KMS-11 (cell line): ENCODE data around the gene REN.

Experiments
- H2AFZ ChIP-seq: fragments of 200-600 bp; sonication (generic); 2 replicates; pipeline ENCODE4 v1.6.1; 2016; ENCODE audit warnings: antibody characterized with exemption, mixed run types, low read depth
- H3K27ac ChIP-seq: fragments of 200-600 bp; sonication (generic); 2 replicates; pipeline ENCODE4 v1.6.1; 2016; ENCODE audit warnings: mild to moderate bottlenecking, mixed run types
- H3K27me3 ChIP-seq: fragments of 200-600 bp; sonication (generic); 2 replicates; pipeline ENCODE4 v1.6.1; 2017; ENCODE audit warnings: mild to moderate bottlenecking, low read depth, mixed run types, moderate library complexity; ENCODE audit not compliant: insufficient read depth
- H3K36me3 ChIP-seq: fragments of 200-600 bp; sonication (generic); 2 replicates; pipeline ENCODE4 v1.6.1; 2017; ENCODE audit warnings: mild to moderate bottlenecking, mixed run types; ENCODE audit not compliant: insufficient read depth
- H3K4me1 ChIP-seq: fragments of 200-600 bp; sonication (generic); 2 replicates; pipeline ENCODE4 v1.6.1; 2016; ENCODE audit warnings: mild to moderate bottlenecking, low read depth, mixed run types; ENCODE audit not compliant: poor library complexity, severe bottlenecking
- H3K4me2 ChIP-seq: fragments of 200-600 bp; sonication (generic); 2 replicates; pipeline ENCODE4 v1.7.0; 2016; ENCODE audit warnings: mild to moderate bottlenecking, mixed run types
- H3K4me3 ChIP-seq: fragments of 200-600 bp; sonication (generic); IDR thresholded peaks from 2 replicates; pipeline ENCODE4 v1.6.1; 2017; ENCODE audit warnings: low read depth, low read length, mixed read lengths; ENCODE audit not compliant: insufficient read depth
- H3K79me2 ChIP-seq: fragments of 200-600 bp; sonication (generic); 2 replicates; pipeline ENCODE4 v1.6.1; 2016; ENCODE audit warnings: low read depth, mixed run types; ENCODE audit not compliant: insufficient read depth
- H3K9ac ChIP-seq: fragments of 200-600 bp; sonication (generic); 2 replicates; pipeline ENCODE4 v1.6.1; 2016; ENCODE audit warnings: mild to moderate bottlenecking, mixed run types
- H4K20me1 ChIP-seq: fragments of 200-600 bp; sonication (generic); 2 replicates; pipeline ENCODE4 v1.6.1; 2016; ENCODE audit warnings: mild to moderate bottlenecking, mixed run types; ENCODE audit not compliant: insufficient read depth
- CTCF ChIP-seq: fragments of 200-600 bp; sonication (generic); conservative IDR thresholded peaks from 2 replicates; pipeline ENCODE4 v1.6.1; 2017; ENCODE audit warnings: low read depth, mild to moderate bottlenecking, antibody characterized with exemption, low read length, moderate library complexity, mixed read lengths

REN gene

DNA sequence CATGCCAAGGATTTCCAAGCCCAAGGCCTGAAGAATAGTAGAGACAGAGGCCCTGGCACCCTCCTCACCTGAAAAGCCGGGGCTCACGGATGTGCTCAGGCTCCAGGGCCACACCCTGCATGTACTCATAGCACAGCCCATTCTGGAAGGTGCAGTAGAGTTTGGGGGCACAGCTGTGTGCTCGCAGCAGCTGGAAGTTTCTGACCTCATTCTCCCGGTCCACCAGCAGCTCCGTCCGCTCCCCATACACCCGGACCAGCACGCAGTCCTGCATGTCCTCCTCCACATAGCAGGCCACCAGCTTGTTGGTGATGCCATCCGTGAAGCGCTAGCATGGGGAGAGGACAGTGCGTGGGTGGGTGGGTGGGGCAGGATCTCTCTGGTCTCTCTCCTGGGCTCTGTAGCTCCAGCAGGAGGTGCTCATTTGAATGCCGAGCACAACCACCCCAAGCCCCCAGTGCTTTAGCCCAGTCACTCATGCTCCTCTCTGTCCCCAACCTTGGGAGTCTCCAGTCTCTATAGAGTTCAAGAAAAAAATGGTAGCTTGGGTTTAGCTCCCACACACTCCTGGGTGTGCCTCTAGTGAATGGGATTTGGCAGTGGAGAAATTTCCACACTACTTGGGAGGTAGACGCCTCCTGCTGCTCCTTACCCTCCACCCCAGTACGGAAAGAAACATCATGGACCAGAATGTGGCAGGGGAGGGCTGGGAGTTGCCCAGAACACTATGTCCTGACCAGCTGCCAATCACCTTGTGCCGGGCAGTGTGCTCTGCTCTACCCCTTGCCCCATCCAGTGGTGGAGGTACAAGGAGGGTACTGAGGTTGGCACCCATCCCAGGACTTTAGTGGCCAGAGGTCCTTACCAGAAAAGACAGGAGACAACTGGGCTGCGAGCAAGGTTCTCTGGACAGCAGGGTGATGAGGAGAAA lies 16.2 kb downstream of the REN start:
- no peak overlapping the region for H3K27ac ChIP-seq
- TF ChIP-seq CTCF: no peak
- no peak overlapping the region for H2AFZ ChIP-seq

DNA sequence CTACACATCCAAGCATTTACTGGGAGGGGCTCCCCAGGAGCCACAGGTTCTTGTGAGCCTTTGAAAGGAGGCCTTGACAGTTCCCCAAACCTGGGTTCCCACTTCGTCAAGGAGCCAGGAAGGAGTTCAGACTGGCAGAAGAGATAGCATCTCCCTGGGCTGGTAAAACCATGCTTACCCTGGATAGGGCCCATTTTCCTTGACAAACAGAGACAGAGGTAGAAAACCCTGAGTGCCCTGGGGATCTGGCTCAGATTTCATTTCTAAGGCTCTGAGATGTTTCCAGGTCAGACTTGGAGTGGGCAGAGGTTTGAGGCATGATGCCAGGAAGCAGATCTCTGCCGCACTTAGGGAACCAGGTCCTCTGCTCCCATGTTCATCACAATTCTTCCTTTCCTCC lies 17.0 kb downstream of the REN start:
- H4K20me1 ChIP-seq: no peaks in the 10 kb centered on the region
- no peak overlapping the region for H3K27ac ChIP-seq

More for the DNA sequence above, 16.2 kb downstream of the REN start:
- Histone ChIP-seq H3K4me1 (no peaks in the 10 kb centered on the region), H3K9ac (no peak overlapping the region), H3K4me2 (no peak overlapping the region), H3K4me3 (no peak overlapping the region), H3K79me2 (no peaks in the 10 kb centered on the region), H3K27me3 (peaks cover 20% of the 10 kb centered on the region; the same call in 1 of the 2 replicates), H4K20me1 (no peaks in the 10 kb centered on the region), H3K36me3 (no peaks in the 10 kb centered on the region)

DNA sequence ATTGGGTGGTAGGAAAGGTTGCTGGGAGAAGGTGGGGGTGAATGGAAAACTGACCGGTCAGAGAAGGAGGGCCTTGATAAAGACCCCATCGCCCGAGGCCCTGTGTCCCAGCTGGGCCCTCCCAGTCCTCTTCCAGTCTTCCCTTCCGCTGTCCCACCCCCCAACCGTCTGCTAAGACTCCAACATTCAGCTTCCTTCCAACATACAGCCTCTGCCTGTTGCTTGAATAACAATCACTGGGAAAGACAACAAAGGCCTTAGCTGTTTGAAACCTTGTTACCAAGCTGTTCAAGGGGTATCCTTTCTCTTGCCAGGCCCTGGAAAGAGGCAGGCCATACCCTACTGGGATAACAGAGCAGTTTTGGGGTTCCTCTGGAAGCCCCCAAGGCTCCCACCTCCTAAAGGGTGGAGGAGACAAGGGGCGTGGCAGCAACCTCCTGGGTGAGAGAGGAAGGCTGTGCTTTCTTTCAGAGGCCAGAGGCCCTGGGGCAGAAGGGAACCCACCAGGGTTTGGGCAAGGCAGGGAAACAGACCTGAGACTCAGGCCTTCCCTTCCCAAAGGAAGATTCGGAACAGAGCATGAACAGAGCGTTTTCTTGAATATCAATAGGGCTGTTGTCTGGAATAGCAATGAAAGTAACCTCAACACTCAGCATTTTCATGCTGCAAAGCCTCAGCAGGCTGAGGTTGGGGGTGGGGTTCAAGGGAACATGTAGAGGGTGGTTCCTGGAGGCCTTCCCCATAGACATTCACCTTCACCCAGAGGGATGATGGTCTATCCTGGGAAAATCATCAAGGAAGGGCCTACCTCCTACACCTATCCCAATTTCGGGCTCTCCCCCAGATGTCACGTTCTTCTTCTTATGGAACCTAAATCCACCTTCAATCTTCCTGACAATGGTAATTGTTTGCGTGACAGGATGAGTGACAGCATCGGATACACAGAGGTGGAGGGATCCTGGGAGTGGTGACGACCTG lies 18.4 kb downstream of the REN start:
- H3K27ac ChIP-seq: no peak overlapping the region
- no peaks in the 10 kb centered on the region for H4K20me1 ChIP-seq
- no peak overlapping the region for H3K9ac ChIP-seq
- H3K79me2 ChIP-seq: no peaks in the 10 kb centered on the region
- no peak for TF ChIP-seq CTCF
- no peak overlapping the region for H3K4me2 ChIP-seq
- H3K4me1 ChIP-seq: no peaks in the 10 kb centered on the region
- H3K27me3 ChIP-seq: peaks cover 20% of the 10 kb centered on the region; the same call in 1 of the 2 replicates
- H3K4me3 ChIP-seq: no peak overlapping the region
- no peak overlapping the region for H2AFZ ChIP-seq
- no peaks in the 10 kb centered on the region for H3K36me3 ChIP-seq

More for the DNA sequence above, 17.0 kb downstream of the REN start:
- Histone ChIP-seq H3K36me3 (no peaks in the 10 kb centered on the region), H3K4me3 (no peak overlapping the region), H3K27me3 (peaks cover 20% of the 10 kb centered on the region; the same call in 1 of the 2 replicates), H3K79me2 (no peaks in the 10 kb centered on the region), H3K9ac (no peak overlapping the region), H2AFZ (no peak overlapping the region), H3K4me1 (no peaks in the 10 kb centered on the region), H3K4me2 (no peak overlapping the region)
- no peak for TF ChIP-seq CTCF

DNA sequence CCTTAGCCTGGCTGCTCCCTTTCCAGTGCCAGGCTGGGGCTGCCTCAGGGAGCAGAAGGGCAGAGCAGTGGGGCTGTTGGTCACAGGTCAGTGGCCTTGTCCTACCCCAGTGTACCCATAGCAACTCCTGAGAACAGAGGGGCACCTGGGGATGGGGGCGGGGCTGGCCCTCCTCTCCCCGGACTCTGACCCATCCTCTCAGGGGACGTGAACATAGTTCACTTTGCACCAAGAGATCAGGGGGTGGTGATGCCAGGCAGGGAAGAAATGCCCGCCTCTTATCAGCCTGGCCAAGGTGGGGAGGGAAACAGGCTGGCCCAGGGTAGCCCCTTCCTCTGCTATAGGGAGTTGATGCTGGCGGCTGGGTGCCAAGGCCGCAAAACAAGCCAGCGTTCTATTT lies 19.2 kb downstream of the REN start:
- no peak for TF ChIP-seq CTCF
- Histone ChIP-seq H3K4me2 (no peak overlapping the region), H3K36me3 (no peaks in the 10 kb centered on the region), H3K4me1 (no peaks in the 10 kb centered on the region), H3K79me2 (no peaks in the 10 kb centered on the region), H2AFZ (no peak overlapping the region), H3K27me3 (peaks cover 14% of the 10 kb centered on the region; the same call in 1 of the 2 replicates), H3K4me3 (no peak overlapping the region), H3K9ac (no peak overlapping the region), H4K20me1 (no peaks in the 10 kb centered on the region), H3K27ac (no peak overlapping the region)
